Colonic mucosa (tissue), 4 donors: ENCODE measurements around the gene ZNF718. TPM values are rescaled to one million over a fixed set of nuclear protein-coding genes. Genes with fewer than 3 reads are reported as not detected.
"Not testable (repeated sequence)": the region's sequence is repeated elsewhere in the genome, so short reads cannot be mapped to it uniquely, and the experiment has no call there.

ENCODE experiments used
- DNase-seq: peaks from one replicate; pipeline ENCODE4 v3.0.0-alpha.2; 2020
- H3K27ac ChIP-seq: fragments of 200-600 bp; one replicate; pipeline ENCODE4 v1.8.0; 2021
- H3K27me3 ChIP-seq: fragments of 200-600 bp; one replicate; pipeline ENCODE4 v1.8.0; 2021
- H3K36me3 ChIP-seq: fragments of 200-600 bp; one replicate; pipeline ENCODE4 v1.8.0; 2021
- H3K4me1 ChIP-seq: fragments of 200-600 bp; one replicate; pipeline ENCODE4 v1.8.0; 2021; ENCODE audit warnings: mild to moderate bottlenecking
- H3K4me3 ChIP-seq: fragments of 200-600 bp; one replicate; pipeline ENCODE4 v1.8.0; 2021
- H3K9ac ChIP-seq, 2 donors: one replicate each; pipeline ENCODE4 v1.7.0; 2013; ENCODE audit warnings: control low read depth in 2 of 2, low read depth in 2 of 2, low read length in 2 of 2
- H3K9me3 ChIP-seq: fragments of 200-600 bp; one replicate; pipeline ENCODE4 v1.8.0; 2021
- CTCF ChIP-seq: fragments of 200-600 bp; IDR thresholded peaks from one replicate; pipeline ENCODE4 v1.8.0; 2022; ENCODE audit warnings: antibody characterized with exemption, mild to moderate bottlenecking
- intact Hi-C: fragments of 100-400 bp; cut with DNase I; formaldehyde crosslinking; loops from one replicate; pipeline ENCODE4 v1.14.1; 2022
- total RNA-seq, 2 donors: library from RNA; stranded (reverse); fragmentation: NEBNext Ultra II Directional in 1 of 2; extraction: Animal tissue kit (Norgen Biotek cat#: 25700) in 1 of 2; gene quantifications; one replicate each; pipeline ENCODE4 v1.2.1, GENCODE V29; 2021
- donor health status: healthy.
- donor health status: DM: no; HTN: no; CAD: no.
- donor health status: DM: no; HTN: no; CAD: no.

Gene ZNF718
- total RNA-seq, 2 donors from 2014 or later, result 5.4 to 7.9 TPM

GRCh38 chr4:212438-213188 lies 88.3 kb downstream of the ZNF718 start:
- Histone ChIP-seq H3K27ac (no peak overlapping the region), H3K27me3 (no peaks in the 10 kb centered on the region), H3K9me3 (no peaks in the 10 kb centered on the region), H3K36me3 (no peaks in the 10 kb centered on the region), H3K9ac (peak overlapping the region; percentile 26), H3K4me1 (no peaks in the 10 kb centered on the region), H3K4me3 (peak overlapping the region; percentile 36)
- DNase-seq, result peak; percentile 25
- no peak for TF ChIP-seq CTCF
- intact Hi-C loops, result no loop called here

- H3K27me3 ChIP-seq, H3K36me3 ChIP-seq, H3K4me1 ChIP-seq, intact Hi-C loops, DNase-seq, H3K27ac ChIP-seq, H3K9me3 ChIP-seq: not testable (repeated sequence)
- H3K4me3 ChIP-seq, result peak overlapping the region; percentile 36
- H3K9ac ChIP-seq, result peak overlapping the region in 1 of 2 donors; percentile 26
Observed at GRCh38 chr4:213189-213535, 88.9 kb downstream of the ZNF718 start.

Other genes starting within 250 kb of the ZNF718 start
- 10 to 100 TPM; 12.4 to 13.1 TPM for gene ZNF595, start 71.2 kb upstream of the ZNF718 start, total RNA-seq
- 1 to 10 TPM in 1 of 2 donors, not detected in 1; 1.4 TPM for gene ZNF732, start 181.0 kb downstream of the ZNF718 start, total RNA-seq
- 10 to 100 TPM; 16.7 to 17.4 TPM for gene ZNF141, start 213.3 kb downstream of the ZNF718 start, total RNA-seq